Urothelium cell line (cell line): ENCODE results near the gene C9orf152.
"Not testable (repeated sequence)": the region's sequence is repeated elsewhere in the genome, so short reads cannot be mapped to it uniquely, and the experiment has no call there.

Source experiments
- DNase-seq: peaks from one replicate; pipeline ENCODE4 v3.0.0; 2011; ENCODE audit warnings: low spot score, mixed read lengths
- FAIRE-seq: peaks from 2 replicates; lab custom pipeline; 2011; peaks lifted over from hg19 to GRCh38; lab: Jason Lieb, UNC

The C9orf152 gene

DNA sequence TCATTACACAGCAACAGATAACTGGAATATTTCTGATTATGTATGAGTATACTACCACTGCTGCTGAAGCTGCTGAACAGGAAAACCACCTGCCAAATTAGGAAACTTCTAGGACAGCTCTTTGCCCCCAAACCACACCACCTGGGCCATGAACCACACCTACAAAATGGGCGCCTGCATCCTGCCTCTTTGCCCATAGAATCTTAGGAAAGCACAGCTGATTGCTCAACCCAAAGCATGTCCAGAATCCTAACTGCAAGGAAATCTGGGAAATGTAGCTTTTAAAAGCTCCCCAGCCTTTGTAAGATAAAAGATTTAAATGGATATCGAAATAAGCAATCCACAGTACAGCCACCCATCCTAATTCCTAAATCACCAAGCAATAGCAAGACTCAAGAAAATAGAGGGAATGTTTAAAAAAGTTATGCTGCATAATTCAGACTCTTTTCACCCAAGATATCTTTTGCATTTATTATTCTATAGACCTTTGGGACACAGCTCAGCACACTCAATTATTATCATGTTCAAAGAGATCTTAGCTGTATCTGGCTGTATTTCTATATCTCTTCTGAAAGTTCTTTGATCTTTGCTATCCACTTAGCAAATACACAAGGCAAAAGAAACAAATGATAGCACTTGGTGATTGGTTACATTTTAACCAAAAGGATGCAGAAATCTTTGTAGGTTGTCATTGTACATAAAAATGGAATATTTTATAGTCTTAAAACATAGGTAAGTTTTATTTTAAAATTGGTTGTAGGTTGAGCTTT, 6.8 kb upstream of the C9orf152 start:
- FAIRE-seq: no peak
- no peak for DNase-seq

DNA sequence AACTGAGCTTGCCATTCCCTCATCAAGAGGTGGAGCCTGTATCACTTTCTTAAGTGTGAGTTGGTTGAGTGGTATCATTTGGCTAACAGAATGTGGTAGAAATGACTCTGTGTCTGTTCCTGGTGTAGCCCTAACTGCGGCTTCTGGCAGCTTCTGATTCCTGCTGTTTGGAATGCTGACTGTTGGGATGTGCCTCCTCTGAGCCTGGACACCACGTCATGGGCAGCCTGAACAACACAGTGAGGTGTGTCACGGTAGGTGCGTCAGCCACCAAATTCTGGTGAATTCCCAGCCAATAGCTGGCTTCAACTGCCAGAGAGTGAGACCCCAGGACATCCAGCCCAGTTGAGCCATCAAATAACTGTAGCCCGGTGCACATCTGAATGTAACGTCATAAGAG, 6.1 kb upstream of the C9orf152 start:
- no peak for FAIRE-seq
- peak; percentile 7 for DNase-seq

DNA sequence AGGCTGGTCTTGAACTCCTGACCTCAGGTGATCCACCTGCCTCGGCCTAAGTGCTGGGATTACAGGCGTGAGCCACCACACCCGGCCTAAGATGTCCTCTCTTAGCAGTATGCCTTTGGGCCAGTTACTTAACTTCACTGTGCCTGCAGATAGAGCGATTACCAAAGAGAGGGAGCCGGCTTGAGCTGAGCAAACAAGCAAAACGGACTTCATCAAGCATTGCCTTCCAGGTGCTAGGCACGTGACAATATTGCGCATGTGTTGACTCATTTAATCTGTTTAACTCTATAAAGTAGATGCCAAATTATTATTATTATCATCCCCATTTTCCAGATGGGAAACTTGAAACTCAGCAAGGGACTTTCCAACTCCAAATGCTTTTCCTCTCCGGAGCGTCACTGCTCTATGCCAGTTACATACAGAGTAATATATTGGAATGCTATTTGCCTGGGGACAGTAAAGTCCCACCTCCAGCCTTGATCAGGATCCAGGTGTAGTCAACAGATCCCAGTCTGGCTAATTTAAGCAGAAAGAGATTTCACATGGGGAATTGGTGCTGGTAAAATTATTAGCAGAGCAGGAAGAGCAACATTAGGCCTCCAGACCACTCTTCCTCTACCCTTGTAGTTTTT, 5.6 kb upstream of the C9orf152 start:
- no peak for FAIRE-seq
- DNase-seq: no peak

DNA sequence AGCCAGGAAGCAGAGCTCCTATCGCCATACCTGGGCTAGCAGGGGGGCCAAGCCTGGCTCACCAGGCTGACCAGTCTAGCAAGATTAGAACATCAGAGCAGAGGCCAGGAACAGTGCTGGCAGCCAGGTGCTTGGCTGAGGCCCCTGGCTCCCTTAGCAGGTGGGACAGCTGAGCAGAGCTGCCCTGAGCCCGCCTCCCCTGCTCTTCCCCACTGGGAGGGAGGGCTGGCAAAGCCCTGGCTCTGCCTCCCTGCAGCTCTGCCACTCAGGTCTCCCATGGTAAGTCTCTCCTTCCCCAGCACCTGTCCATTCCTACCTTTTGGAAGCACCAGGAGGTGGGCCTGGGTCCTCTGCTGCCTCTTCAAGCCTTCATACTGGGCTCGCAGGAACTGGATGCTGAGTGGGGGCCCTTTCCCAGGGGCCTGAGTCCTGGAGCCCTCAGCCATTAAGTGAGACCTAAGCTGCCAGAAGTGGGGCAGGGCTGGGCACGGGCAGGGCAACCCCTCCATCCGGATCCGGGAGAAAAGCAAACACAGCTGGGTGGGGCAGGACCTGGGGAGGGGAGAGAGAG, 803 bp downstream of the C9orf152 start:
- FAIRE-seq (no peak), DNase-seq (no peak)

DNA sequence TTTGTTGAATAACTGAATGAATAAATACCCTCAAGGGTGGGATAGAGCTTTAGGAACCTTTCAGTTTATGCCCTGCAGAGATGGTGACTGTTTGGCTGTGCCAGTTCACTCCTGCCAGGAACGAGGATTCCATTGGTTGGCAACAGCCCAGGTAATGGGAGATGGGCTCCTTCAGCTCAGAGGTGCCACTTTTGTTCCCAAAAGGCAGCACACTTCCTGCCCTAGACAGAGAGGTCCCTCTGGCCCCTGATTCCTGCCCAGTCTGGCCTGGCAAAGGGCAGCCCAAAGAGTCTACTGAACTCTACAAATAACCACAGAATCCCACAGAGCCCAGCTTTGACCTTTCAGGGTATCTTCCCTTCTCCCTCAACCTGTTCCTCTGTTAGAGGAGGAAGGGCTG, 1.6 kb downstream of the C9orf152 start:
- DNase-seq: no peak
- no peak for FAIRE-seq

DNA sequence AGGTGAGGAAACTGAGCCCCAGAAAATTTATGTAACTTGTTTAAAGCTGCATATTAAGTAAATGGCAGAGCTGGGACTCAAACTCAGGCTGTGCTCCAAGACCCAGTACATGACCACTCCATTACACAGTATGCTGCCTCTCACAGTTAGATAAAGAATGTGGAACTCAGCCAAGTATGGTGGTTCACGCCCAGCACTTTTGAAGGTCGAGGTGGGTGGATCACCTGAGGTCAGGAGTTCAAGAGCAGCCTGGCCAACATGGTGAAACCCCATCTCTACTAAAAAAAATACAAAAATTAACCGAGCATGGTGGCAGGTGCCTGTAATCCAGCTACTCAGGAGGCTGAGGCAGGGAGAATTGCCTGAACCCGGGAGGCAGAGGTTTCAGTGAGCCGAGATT, 2.3 kb downstream of the C9orf152 start:
- not testable (repeated sequence) for FAIRE-seq

DNA sequence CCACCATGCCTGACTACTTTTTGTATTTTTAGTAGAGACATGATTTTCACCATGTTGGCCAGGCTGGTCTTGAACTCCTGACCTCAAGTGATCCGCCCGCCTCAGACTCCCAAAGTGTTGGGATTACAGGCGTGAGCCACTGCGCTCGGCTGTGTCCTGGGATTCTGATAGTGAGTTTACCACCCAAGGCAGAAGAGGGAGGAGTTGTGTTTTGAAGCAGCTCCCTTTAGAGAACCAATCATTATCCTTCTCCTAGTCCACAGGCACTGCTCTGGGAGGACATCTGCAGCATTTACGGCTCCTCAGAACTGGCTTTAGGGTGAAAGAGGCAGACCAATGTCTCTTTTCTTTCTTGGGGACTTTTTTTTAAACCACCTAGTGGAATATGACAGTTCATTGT, 5.7 kb downstream of the C9orf152 start:
- no peak for DNase-seq
- no peak for FAIRE-seq

More for the DNA sequence above, 2.3 kb downstream of the C9orf152 start:
- not testable (repeated sequence) for DNase-seq

DNA sequence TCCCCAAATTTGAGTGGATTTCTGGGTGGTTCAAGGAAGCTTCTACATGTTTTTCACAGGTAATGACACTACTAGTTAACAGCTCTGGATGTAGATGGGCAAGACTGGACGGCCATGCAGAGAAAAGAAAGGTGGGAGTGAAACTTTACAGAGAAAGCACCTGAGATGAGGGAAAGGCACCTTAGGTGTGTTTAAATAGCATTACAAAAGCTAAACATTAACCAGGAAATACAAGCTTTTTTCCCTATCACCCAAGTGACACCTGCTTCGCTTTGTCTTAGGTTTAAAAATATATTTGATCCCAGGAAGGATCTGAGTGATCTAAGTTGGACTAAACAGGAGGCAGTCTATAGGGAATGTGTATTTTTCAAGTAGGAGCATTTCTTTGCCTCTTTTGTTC, 8.3 kb downstream of the C9orf152 start:
- DNase-seq (no peak), FAIRE-seq (no peak)

DNA sequence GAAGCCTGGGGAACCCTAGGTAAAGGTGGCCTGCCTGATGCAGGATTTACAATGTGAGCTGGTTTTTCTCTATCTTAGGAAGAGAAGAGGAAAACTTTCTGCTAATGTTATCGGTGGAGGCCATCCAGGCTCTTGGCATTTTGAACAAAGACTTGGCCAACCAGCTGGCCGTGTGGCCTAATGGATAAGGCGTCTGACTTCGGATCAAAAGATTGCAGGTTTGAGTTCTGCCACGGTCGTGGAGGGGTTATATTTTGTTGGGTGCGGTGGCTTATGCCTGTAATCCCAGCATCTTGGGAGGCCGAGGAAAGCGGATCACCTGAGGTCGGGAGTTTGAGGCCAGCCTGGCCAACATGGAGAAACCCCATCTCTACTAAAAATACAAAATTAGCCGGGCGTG, 9.6 kb downstream of the C9orf152 start:
- FAIRE-seq: no peak

DNA sequence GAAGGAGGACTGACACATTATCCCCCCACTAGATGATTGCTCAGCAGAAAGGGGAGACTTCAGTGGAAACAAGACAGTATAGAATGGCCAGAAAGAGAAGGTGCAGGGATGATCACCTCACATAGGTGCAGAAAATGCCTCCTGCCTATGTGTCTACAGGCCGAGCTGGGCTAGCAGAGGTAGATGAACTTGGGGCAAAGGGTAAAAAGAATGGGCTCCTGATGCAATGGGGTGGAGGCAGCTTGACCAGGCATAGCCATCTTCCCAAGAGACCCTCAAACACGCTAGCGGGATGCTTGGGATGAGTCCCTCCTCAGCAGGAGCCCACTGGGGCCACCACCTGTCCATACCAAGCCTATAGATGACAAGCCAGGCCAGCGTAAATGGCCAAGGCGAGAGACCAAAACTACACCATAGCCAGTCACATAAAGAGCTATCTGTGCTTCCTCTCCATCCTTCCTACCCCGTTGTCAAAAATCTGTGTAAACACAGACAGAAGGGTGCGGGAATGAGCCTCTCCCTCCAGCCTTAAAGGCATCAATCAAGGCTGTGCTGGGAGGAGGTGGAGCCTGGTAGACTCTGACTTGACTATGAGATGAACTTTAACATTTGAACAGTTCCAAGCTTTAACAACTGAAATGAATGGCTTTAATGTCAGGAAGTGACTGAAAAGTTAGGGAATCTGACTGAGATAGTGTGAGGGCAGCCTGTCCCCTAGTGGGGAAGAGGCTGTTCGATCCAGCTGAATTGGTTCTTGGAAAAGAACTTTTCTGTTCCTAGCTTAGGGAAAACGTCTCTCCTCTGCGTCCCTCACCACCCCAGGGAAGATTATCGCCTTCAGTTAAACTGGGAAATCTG, 10.4 kb downstream of the C9orf152 start:
- FAIRE-seq: no peak
- no peak for DNase-seq

More for the DNA sequence above, 9.6 kb downstream of the C9orf152 start:
- no peak for DNase-seq

DNA sequence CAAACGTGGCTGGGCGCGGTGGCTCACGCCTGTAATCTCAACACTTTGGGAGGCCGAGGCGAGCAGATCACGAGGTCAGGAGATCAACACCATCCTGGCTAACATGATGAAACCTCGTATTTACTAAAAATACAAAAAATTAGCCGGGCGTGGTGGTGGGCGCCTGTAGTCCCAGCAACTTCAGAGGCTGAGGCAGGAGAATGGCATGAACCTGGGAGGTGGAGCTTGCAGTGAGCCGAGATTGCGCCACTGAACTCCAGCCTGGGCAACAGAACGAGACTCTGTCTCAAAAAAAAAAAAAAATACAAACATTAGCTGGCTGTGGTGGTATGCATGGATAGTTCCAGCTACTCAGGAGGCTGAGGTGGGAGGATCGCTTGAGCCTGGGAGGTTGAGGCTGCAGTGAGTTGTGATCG, 11.9 kb downstream of the C9orf152 start:
- not testable (repeated sequence) for FAIRE-seq, DNase-seq

DNA sequence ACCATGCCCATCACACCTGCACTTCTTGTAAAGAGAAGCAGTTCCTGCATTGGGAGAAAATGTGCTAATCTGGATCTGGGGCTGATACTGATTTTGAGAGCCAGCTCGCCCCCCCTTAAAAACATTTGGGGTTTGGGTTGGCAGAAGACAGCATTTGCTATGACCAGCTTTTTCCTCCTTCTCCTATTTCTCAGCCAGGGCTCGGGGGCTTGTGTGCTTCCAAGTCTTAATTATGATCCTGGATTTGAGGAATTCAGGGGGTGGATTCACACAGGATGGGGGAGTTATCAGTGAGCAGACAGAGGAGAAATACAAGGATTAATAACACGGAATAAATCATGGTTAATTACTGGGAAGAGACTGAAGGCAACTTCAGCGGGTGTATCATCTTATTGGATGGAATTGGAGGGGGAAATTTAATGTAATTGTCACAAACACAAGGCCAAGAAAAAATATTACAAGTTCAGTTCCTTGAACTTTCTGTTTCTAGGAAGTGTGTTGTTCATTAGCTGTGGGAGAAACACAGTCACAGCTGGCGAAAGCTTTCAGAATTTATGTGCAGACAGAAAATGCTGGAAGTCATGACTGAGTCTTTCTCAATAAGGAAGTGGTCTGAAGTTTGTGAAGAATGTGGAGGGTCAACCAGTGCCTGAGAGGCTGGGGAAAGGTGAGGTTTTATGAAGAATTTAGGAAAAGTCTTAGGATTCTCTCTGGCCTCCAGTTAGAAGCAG, 15.3 kb downstream of the C9orf152 start:
- FAIRE-seq: no peak
- DNase-seq: no peak

DNA sequence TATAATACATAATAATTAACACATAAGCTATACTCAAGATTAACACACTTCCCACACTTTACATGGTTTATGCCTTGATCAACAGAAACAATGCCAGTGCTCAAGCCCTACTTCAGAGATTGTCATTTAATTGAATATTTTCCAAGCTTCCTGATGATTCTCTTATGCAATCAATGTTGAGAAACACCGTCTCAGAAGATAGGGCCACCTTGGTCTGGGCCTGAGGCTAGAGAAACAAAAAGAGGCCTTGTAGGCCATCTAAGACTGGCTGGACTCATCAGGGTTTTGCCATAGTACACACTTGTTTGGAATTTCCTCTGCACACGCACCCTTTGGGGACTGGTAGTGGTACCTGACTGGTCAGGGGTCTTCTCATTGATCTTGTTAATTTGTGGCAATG, 16.3 kb downstream of the C9orf152 start:
- DNase-seq: no peak
- FAIRE-seq: no peak

DNA sequence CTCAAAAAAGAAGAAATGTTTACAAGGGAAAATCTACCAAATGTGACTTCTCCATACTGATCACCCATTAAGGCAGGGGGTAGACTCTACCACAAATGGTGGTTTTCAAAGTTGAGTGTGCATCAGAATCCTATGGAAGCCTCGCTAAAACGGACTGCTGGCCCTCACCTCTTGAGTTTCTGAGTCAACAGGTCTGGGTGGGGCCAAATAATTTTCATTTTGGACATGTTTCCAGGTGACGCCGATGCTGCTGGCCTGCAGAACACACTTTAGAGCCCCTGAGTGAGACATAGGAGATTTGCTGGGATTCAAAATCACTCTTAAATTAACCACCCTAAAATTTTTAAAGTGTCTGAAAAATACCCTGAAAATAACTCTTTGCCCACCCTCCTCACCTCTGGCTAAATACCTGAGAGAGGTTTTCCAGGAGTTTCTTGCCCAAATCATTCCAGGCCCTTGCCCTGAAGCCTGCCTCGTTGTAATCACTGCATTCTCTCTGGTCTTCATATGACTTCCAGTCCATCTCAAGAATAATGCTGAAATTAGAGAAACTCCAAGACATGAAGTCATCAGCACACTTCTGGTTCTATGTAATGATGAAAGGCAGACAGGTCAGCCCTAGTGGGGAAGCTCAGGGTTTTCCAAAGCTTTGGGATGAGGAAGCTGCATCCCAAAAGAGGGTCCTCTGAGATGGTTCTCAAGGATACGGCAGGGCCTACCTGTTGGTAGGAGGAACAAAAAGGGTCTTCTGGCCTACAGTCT, 18.2 kb downstream of the C9orf152 start:
- no peak for FAIRE-seq

DNA sequence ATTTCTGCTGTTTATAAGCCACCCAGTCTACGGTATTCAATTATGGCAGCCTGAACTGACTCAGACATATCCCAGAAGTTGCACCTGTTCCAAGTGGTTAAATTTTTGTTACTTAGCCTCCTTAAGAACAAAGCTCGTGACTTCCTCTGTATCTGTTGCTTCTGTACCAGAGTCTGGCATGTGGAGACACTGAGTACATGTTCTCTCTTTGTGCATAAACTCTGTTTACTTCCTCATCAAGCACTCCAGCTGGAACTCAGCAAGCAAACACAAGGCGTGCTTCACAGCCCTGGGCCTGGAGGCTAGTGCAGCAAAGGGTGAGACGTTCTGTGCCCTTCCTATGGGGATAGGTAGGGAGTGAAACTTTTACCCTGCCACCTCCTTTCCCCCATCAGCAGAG, 19.0 kb downstream of the C9orf152 start:
- DNase-seq (no peak), FAIRE-seq (no peak)

More for the DNA sequence above, 18.2 kb downstream of the C9orf152 start:
- no peak for DNase-seq

DNA sequence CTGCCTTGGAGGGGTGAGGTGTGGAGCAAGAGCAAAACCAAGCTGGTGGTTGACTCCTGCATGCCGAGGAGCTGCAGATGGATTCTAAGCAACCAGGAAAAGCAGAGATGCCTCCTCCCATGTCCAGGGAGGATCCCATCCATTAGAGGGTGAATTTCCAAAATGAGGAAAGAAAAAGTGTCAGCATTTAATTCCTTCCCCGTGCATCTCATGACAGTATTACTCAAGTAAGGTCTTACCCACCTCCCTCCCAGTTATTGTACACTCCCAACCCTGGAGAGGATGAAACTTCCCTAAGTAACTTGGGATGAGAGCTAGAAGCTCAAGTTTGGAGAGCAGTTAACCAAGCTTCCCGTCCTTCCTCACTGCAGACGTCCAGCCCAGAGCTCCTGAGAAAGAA, 19.9 kb downstream of the C9orf152 start:
- DNase-seq (no peak), FAIRE-seq (no peak)

DNA sequence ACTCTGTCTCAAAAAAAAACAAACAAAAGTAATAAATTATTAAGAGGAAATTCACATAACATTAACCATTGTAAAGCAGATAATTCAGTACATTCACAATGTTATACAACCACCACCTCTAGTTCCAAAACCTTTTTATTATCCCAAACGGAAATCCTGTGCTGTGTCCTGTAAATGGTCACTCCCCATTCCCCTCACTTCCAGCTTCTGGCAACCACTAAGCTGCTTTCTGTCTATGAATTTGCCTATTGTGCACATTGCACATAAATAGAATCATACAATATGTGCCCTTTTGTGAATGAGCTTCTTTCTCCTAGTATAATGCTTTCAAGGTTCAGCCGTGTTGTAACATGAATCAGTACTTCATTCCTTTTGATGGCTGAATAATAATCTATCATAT, 20.8 kb downstream of the C9orf152 start:
- DNase-seq (no peak), FAIRE-seq (no peak)

DNA sequence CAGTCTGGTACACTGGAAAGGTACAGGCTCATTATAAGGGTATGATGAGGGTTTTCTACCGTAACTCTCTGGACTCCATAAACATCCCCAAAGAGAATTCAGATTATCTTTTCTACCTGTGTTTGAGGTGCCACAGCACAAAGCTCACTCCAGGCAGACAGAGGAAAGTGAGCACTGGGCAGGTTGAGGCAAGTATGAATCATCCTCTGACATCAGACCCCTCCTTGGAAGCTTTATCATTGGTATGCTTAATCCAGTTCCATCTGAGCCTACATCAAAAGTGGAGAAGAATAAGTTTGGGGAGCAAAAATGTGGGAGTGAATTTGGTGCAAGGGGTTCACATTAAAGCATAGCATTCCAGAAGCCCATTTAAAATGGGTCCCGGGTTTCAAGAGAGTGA, 21.7 kb downstream of the C9orf152 start:
- DNase-seq (no peak), FAIRE-seq (no peak)

DNA sequence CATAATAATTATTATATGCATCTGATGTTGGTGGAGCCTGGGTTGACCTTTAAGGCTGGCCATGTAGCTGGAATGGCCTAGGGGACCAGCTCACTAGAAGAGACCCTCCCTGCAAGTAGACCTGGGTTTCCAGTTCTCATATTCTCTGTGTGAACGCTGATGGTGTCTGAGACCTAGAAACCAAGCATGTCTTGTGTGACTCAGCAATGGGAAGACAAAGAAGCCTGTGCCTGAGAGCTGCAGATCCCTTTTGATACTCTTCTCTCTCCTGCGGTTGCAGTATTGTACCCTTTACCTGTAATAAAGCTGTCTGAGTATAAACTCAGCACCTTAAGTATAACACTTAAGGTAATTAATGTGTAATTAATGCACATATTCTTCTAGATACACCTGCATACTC, 22.2 kb downstream of the C9orf152 start:
- no peak for DNase-seq
- FAIRE-seq: no peak
